Astrocyte (in vitro differentiated cells and primary cell): Measurements from ENCODE around the gene ZXDC. TPM values are rescaled to one million over a fixed set of nuclear protein-coding genes. Genes with fewer than 3 reads are reported as not detected.

Experiments used
- DNase-seq: peaks from one replicate; pipeline ENCODE4 v3.0.0-alpha.2; 2010; ENCODE audit warnings: low read depth
- FAIRE-seq: peaks from 2 replicates; lab custom pipeline; 2011; peaks lifted over from hg19 to GRCh38; lab: Jason Lieb, UNC
- H2AFZ ChIP-seq: 2 replicates; pipeline ENCODE4 v1.6.0; 2012; ENCODE audit warnings: low read depth, low read length, inconsistent platforms
- H3K27ac ChIP-seq: 2 replicates; pipeline ENCODE4 v1.5.1; 2011; ENCODE audit warnings: low read depth, low read length, inconsistent platforms
- H3K27me3 ChIP-seq: 2 replicates; pipeline ENCODE4 v1.6.0; 2011; ENCODE audit warnings: low read length, inconsistent platforms; ENCODE audit not compliant: insufficient read depth
- H3K36me3 ChIP-seq: 2 replicates; pipeline ENCODE4 v1.5.1; 2011; ENCODE audit warnings: low read length, inconsistent platforms; ENCODE audit not compliant: insufficient read depth
- H3K4me1 ChIP-seq: 2 replicates; pipeline ENCODE4 v1.5.1; 2011; ENCODE audit warnings: low read length, inconsistent platforms; ENCODE audit not compliant: insufficient read depth
- H3K4me2 ChIP-seq: 2 replicates; pipeline ENCODE4 v1.6.0; 2012; ENCODE audit warnings: low read length, inconsistent platforms
- H3K4me3 ChIP-seq: 2 replicates; pipeline ENCODE4 v1.5.1; 2011; ENCODE audit warnings: low read depth, mild to moderate bottlenecking, low read length, inconsistent platforms; ENCODE audit not compliant: insufficient read depth
- H3K79me2 ChIP-seq: 2 replicates; pipeline ENCODE4 v1.6.0; 2012; ENCODE audit warnings: mild to moderate bottlenecking, low read length, inconsistent platforms; ENCODE audit not compliant: insufficient read depth
- H3K9ac ChIP-seq: 2 replicates; pipeline ENCODE4 v1.6.0; 2012; ENCODE audit warnings: mild to moderate bottlenecking, low read length, inconsistent platforms
- H3K9me3 ChIP-seq: 2 replicates; pipeline ENCODE4 v1.5.1; 2012; ENCODE audit warnings: low read depth, mild to moderate bottlenecking, low read length, inconsistent platforms; ENCODE audit not compliant: insufficient read depth
- H4K20me1 ChIP-seq: 2 replicates; pipeline ENCODE4 v1.6.0; 2012; ENCODE audit warnings: low read length, inconsistent platforms; ENCODE audit not compliant: insufficient read depth
- H3K27ac Mint-ChIP-seq: one replicate; pipeline ENCODE4 v1.8.0; 2021; ENCODE audit warnings: mild to moderate bottlenecking, mixed read lengths; ENCODE audit not compliant: unreplicated experiment
- H3K27me3 Mint-ChIP-seq: one replicate; pipeline ENCODE4 v1.8.0; 2021; ENCODE audit warnings: low read depth, mixed read lengths; ENCODE audit not compliant: unreplicated experiment
- H3K36me3 Mint-ChIP-seq: one replicate; pipeline ENCODE4 v1.8.0; 2021; ENCODE audit warnings: low read depth, mixed read lengths; ENCODE audit not compliant: unreplicated experiment
- H3K4me1 Mint-ChIP-seq: one replicate; pipeline ENCODE4 v1.8.0; 2021; ENCODE audit warnings: low read depth, mixed read lengths; ENCODE audit not compliant: unreplicated experiment
- H3K4me3 Mint-ChIP-seq: one replicate; pipeline ENCODE4 v1.8.0; 2021; ENCODE audit warnings: mild to moderate bottlenecking, moderate library complexity, mixed read lengths; ENCODE audit not compliant: unreplicated experiment
- H3K9me3 Mint-ChIP-seq: one replicate; pipeline ENCODE4 v1.8.0; 2021; ENCODE audit warnings: mild to moderate bottlenecking, mixed read lengths; ENCODE audit not compliant: unreplicated experiment
- CTCF ChIP-seq: IDR thresholded peaks from 2 replicates; pipeline ENCODE4 v1.5.1; 2011; ENCODE audit warnings: low read depth, mild to moderate bottlenecking, inconsistent platforms, low read length, moderate library complexity; ENCODE audit not compliant: insufficient read depth
- EZH2 ChIP-seq: IDR thresholded peaks from 2 replicates; pipeline ENCODE4 v1.6.1; 2012; ENCODE audit warnings: mild to moderate bottlenecking, low read length, inconsistent platforms; ENCODE audit not compliant: insufficient read depth
- total RNA-seq: library from RNA; stranded (reverse); gene quantifications from 2 replicates; pipeline ENCODE4 v1.2.1, GENCODE V29; 2021

ZXDC gene
- total RNA-seq, 1 donor from 2014 or later, result 19.6 TPM

DNA sequence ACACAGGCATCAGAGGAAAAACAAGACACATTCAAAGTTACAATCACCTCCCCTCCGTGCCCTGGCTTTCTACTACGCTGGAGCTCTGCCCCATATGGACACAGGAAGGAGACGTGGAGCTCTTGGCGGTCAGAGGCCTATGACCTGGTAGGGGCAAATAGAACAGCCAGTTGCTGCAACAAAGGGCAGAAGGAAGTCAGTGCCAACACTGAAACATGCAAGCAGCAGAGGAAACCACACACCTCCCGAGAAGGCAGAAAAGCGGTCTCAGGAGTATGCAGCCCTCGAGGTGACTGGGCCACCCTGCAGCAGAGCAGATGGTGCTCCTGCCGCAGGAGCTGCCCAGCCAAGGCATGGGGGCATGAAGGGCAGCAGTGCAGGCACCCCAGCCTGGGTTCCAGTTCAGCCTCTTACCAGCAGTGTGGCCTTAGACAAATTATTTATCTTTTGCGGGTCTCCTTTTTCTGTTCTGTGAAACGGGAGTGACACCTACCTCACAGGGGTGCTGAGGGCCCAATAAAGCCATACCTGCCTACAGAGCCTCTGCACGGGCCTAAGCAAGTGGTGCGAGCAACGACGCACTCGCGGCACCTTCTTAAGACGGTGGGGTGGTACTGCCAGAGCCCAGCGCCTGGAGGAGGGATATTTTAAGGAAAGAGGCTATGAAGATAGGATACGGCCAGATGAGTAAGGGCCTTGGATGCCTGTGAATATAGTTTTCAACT is 8.6 kb downstream of the ZXDC start:
- no peaks in the 10 kb centered on the region for H3K9me3 Mint-ChIP-seq
- no peak overlapping the region for H3K27ac Mint-ChIP-seq
- TF ChIP-seq EZH2 (no peak), CTCF (no peak)
- no peaks in the 10 kb centered on the region for H3K27me3 Mint-ChIP-seq
- peaks cover 15% of the 10 kb centered on the region for H3K4me1 Mint-ChIP-seq
- peaks cover 24% of the 10 kb centered on the region for H3K36me3 Mint-ChIP-seq
- Histone ChIP-seq H3K79me2 (peaks cover 45% of the 10 kb centered on the region), H3K27ac (no peak overlapping the region), H3K4me1 (peaks cover 3% of the 10 kb centered on the region), H3K9ac (no peak overlapping the region), H3K36me3 (peaks cover 49% of the 10 kb centered on the region), H3K27me3 (no peaks in the 10 kb centered on the region), H4K20me1 (peaks cover 88% of the 10 kb centered on the region), H3K4me3 (no peak overlapping the region), H3K4me2 (no peak overlapping the region), H3K9me3 (no peaks in the 10 kb centered on the region), H2AFZ (no peak overlapping the region)
- H3K4me3 Mint-ChIP-seq, result no peak overlapping the region
- no peak for DNase-seq
- FAIRE-seq, result no peak

- FAIRE-seq (no peak), DNase-seq (no peak)
- H3K79me2 ChIP-seq, result peaks cover 34% of the 10 kb centered on the region
- peaks cover 50% of the 10 kb centered on the region for H3K36me3 ChIP-seq
- no peak for TF ChIP-seq EZH2
- TF ChIP-seq CTCF, result no peak
- peaks cover 13% of the 10 kb centered on the region for H3K4me1 Mint-ChIP-seq
- peaks cover 80% of the 10 kb centered on the region for H4K20me1 ChIP-seq
- H3K4me3 Mint-ChIP-seq, result no peak overlapping the region
- no peaks in the 10 kb centered on the region for H3K9me3 ChIP-seq
- no peak overlapping the region for H3K9ac ChIP-seq
- H3K36me3 Mint-ChIP-seq, result peaks cover 31% of the 10 kb centered on the region
- no peak overlapping the region for H2AFZ ChIP-seq
- no peak overlapping the region for H3K27ac ChIP-seq
- no peak overlapping the region for H3K4me3 ChIP-seq
- H3K27me3 Mint-ChIP-seq, result no peaks in the 10 kb centered on the region
- no peaks in the 10 kb centered on the region for H3K4me1 ChIP-seq
- H3K27ac Mint-ChIP-seq, result no peak overlapping the region
- no peak overlapping the region for H3K4me2 ChIP-seq
- no peaks in the 10 kb centered on the region for H3K9me3 Mint-ChIP-seq
- H3K27me3 ChIP-seq, result no peaks in the 10 kb centered on the region
Measured at GRCh38 chr3:126465928-126466544, 9.7 kb downstream of the ZXDC start.

DNA sequence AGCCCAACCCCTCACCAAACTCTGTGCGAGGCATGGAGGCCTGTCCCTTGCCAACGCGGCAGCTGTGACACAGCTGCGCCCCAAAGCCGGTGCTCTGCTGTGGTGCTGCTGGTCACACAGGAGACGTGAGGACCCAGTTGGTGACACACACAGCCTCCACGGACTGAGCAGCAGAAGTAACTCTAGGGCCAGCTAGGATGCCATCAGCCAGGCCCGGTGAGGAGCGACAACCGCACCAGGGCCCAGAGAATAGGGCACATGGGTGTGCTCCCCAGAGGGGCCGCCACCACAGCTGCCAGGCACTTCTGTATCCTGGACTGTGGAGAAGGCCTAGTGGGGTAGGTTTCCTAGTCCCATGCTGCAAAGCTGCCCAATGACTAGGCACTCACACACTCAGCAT is 10.7 kb downstream of the ZXDC start:
- no peak overlapping the region for H3K4me3 ChIP-seq
- no peak for DNase-seq
- no peak overlapping the region for H3K9ac ChIP-seq
- no peaks in the 10 kb centered on the region for H3K9me3 Mint-ChIP-seq
- H4K20me1 ChIP-seq, result peaks cover 77% of the 10 kb centered on the region
- H3K36me3 Mint-ChIP-seq, result peaks cover 27% of the 10 kb centered on the region
- H3K27ac Mint-ChIP-seq, result no peak overlapping the region
- H3K4me1 ChIP-seq, result no peaks in the 10 kb centered on the region
- H3K27ac ChIP-seq, result no peak overlapping the region
- no peak overlapping the region for H2AFZ ChIP-seq
- H3K27me3 Mint-ChIP-seq, result no peaks in the 10 kb centered on the region
- peaks cover 13% of the 10 kb centered on the region for H3K4me1 Mint-ChIP-seq
- peaks cover 29% of the 10 kb centered on the region for H3K79me2 ChIP-seq
- H3K4me3 Mint-ChIP-seq, result no peak overlapping the region
- H3K4me2 ChIP-seq, result no peak overlapping the region
- H3K9me3 ChIP-seq, result no peaks in the 10 kb centered on the region
- H3K27me3 ChIP-seq, result no peaks in the 10 kb centered on the region
- no peak for TF ChIP-seq CTCF
- TF ChIP-seq EZH2, result no peak
- FAIRE-seq, result no peak
- H3K36me3 ChIP-seq, result peaks cover 50% of the 10 kb centered on the region
